ENCODE data around the gene ALPL.
"Not testable (repeated sequence)": the region's sequence is repeated elsewhere in the genome, so short reads cannot be mapped to it uniquely, and the experiment has no call there.

ALPL gene

DNA sequence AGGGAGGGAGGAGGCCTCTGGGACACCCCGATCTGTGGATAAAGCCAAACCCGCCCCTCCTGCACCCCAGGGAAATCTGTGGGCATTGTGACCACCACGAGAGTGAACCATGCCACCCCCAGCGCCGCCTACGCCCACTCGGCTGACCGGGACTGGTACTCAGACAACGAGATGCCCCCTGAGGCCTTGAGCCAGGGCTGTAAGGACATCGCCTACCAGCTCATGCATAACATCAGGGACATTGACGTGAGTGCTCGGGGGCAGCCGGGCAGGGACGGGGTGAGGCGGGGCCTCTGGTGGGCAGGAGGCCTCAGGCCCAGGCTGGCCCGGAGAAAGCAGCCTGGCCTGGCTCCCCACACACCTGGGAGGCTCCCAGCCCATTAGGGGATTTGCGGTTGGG lies 54.7 kb downstream of the ALPL start:
- no peak for DNase-seq

DNA sequence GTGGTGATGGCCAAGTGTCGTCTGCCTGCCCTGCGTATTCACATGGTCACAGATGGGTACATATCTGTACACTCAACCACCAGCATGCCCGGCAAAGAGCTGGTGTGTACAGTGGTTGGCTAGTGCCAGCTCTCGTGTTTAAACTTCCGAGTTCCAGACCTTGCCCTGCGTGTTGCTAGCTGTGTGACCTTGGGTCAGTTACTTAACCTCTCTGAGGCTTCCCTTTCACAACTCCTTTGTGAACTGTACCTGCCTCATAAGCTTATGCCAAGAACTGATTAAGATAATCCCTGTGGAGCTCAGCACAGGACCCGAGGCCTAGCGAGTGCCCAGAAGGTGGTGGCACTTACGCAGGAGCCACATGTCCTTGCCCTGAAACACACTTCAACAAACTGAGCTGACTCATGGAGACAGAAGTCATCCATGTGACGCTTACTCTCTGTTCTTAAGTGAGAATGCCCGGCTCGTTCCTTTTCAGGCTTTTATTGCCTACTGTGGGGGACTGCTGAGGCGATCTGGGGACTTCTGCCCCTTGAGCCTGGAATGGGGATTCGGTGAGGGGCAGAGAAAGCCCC lies 55.4 kb downstream of the ALPL start:
- DNase-seq, result no peak

DNA sequence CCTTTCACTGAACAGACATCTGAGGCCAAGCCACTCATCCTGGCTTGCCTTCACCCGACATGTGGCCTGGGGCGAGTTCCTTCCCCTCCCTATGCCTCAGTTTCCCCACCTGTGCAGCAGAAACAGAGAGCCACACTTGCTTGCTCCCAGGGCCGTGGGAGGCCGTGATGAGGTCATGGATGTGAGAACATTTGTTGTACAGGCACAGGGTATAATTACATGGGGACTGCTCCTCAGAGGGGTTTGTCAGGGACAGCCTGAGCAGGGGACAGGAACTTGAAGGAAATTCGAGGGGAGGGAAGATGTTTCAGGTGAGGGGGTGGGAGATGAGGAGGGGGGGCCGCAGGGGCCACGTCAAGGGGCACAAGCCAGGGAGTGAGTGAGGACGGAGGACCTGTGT lies 56.1 kb downstream of the ALPL start:
- DNase-seq, result no peak

DNA sequence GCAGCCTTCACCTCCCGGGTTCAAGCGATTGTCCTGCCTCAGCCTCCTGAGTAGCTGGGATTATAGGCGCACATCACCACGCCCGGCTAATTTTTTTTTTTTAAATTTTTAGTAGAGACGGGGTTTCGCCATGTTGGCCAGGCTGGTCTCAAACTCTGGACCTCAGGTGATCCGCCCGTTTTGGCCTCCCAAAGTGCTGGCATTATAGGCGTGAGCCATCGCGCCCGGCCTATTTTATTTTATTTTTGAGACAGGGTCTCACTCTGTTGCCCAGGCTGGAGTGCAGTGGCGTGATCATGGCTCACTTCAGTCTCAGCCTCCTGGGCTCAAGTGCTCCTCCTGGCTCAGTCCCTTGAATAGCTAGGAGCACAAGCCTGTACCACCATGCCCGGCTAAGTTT lies 57.1 kb downstream of the ALPL start:
- not testable (repeated sequence) for DNase-seq

DNA sequence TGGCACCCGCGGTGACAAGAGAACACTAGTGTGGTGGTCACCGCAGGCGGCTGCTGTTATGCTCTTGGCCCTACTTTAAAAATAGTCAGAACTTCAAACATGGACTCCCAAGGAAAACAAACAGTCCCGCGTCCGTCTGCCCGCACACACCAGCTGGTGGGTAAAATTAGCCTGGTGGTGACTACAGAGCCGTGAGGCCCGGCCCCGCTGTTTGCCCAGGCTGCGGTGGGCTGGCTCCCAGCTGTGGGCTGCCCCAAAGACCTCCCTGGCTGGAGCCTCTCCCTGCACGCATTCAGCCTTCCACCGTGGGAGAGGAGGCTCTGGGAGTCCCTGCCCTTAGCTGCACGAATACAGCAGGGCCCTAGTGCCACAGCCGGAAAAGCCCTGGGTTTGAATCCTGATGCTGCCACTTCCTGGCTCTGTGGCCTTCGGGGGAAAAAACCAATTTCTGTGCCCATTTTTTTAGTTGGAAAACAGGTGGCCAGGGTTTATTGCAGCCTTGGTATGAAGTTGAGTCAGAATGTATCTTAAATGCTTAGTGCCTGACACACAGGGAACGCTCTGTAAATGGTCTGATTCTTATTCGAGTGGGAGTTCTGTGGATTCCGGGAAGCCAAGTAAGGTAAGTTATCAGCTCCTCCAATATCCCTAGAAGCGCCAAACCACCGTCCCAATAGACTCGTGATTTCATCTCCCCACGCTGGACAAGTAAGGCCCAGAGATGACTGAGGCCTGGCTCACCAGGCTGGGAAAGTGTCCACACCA lies 58.2 kb downstream of the ALPL start:
- no peak for DNase-seq

DNA sequence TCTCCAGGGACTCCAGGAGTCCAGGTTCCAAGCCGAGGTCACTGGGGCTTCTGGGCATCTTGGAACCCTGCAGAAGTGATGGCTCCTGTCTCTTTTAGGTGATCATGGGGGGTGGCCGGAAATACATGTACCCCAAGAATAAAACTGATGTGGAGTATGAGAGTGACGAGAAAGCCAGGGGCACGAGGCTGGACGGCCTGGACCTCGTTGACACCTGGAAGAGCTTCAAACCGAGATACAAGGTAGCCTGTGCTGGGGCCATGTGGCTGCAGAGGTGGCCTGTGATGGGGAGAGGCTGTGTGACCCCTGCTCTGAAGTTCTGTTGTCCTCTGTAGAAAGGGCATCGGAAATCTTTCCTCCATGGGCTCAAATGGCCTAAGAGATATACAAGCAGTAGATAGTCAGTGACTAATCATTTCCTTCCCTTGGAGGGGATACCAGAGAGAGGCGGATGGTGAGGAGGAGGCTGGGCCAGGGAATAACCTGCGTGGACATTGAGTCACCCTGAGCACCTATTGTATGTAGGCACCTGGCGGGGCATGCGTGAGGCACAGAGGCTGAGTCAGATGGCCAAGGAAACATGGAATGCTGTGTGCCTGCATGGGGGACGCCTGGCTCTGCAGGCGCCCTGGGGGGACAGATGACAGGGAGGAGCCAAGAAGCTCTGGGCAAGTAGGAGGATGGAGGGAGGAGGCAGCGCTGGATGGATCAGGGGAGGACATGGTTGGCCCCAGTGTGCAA lies 59.0 kb downstream of the ALPL start:
- DNase-seq, result no peak

DNA sequence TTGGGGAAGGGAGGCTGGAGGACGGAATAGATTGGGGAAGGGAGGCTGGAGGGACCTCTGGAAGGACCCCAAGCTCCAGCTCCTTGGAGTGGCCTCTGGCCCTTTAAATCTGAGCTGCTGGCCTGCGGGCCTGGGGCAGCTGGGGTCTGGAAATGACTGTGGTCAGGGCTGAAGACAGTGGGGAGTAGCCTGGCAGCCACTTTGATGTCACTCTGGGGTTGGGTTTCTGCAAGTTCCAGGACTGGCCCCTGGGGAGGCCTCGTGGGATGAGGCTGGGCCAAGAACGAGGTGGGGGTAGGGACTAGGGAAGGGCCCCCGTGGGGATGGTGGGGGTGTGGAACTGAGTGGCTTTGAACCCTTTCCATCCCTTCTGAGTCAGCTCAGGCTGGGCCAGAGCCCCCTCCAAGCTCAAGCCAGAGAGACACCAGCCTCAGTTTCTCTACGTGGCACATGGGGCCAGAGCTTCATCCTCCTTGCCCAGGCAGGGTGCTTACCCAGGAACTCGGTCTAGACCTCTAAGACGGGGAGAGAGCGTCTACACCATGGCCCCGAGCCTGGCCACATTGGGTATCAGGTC lies 59.7 kb downstream of the ALPL start:
- DNase-seq, result no peak

DNA sequence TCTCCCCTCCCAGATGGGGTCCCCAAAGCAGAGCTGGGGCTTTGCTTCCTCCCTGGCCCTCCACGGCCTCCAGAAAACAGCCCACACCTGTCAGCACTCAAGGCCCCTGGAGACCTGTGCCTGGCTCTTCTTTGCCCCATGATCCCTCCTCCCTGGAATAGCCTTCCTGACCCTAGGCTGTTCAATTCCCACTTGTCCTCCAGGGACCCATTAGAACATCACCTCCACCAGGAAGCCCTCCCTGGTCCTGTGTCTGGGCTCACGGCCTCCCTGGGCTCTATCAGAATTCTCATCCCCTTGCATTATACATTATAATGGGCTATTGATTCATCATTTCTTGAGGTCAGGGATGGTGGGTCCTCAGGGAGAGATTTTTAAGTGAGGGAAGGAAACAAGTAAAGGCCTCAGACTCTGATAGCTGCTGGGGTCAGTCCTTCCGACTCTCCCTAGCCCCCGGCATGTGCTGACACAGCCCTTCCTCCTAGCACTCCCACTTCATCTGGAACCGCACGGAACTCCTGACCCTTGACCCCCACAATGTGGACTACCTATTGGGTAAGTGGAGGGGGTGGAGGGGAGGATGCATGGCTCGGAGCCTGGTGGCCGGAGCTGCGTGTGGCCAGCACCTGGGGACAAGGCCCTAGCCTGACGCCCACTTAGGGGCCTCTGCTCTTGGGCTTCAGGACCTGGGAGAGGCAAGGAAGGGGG lies 60.8 kb downstream of the ALPL start:
- no peak for DNase-seq

DNA sequence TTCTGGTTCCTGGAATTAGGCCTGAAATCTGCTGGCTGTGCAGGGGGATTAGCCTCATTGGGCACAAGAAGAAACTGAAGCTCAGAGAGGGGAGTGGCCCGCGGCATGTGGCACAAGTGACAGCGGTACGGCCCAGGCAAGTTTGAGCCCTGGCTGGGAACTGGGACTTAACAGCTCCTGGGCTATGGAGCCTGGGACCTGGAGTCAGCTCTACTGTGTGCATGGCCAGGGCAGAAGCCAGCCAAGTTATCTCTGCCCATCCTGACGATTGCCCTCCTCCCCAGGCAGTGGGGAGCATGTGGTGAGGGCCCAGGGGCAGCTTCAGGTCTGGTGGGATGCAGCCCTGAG lies 61.3 kb downstream of the ALPL start:
- no peak for DNase-seq

DNA sequence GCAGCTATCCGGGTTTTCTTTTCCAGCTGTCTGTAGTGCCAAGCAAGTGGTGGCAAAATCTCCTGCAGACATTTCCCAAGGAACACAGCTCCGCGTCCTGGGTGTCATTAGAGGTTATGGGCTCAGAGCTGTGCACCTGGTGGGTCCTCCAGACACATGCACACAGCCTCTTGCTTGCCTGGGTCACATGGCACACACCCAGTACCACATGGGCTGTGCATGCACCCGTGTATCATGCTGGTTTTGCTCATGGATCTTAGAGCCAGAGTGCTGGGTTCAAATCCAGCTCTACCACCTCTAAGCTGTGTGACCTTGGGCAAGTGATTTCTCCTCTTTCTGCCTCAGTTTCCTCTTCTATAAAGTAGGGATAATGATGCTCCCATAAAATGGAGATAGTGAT lies 61.7 kb downstream of the ALPL start:
- no peak for DNase-seq

DNA sequence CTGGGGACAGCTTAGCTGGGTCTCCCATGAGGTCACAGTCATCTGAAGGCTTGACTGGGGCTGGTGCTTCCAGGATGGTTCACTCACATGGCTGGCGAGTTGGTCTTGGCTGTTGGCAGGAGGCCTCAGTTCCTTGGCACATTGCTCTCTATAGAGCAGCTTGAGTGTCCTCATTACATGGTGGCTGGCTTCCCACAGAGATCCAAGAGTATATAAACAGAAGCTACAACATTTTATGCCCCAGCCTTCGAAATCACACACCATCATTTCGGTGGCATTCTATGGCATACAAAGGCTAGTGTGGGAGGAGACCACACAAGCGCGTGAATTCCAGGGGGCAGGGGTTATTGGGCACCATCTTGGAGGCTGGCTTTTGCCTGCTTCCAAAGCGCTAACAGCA lies 63.0 kb downstream of the ALPL start:
- no peak for DNase-seq

DNA sequence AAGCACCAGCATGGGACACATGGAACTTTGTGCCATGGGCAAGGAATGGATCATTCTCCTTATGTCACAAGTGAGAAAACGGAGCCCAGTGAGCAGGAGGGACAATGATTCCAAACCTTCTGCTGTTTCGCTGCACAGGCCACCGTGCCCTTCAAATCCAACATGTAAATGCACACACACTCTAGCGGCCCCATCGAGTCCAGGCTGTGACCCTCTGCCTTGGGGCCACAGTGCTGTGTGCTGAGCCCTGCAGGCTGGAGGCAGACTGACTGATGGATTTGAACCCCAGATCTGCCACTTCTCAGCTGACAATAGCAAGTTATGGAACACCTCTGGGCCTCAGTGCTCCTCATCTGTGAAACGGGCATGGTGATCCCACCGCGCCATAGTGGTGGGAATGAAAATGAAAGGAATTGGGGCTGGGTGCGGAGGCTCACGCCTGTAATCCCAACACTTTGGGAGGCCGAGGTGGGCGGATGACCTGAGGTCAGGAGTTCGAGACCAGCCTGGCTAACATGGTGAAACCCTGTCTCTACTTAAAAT lies 63.6 kb downstream of the ALPL start:
- no peak for DNase-seq

DNA sequence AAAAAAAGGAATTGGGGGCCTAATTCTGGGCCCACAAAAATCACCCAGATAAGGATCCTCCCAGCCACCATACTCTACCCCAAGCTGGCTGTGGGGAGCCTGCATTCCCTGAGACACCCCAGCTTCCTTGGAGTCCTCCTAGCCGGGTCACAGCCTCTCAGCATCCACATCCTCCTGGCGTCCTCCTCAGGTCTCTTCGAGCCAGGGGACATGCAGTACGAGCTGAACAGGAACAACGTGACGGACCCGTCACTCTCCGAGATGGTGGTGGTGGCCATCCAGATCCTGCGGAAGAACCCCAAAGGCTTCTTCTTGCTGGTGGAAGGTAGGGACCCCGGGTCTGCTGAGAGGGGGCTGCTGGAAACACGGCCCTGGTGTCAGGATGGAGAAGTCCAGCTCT lies 64.3 kb downstream of the ALPL start:
- DNase-seq, result no peak

DNA sequence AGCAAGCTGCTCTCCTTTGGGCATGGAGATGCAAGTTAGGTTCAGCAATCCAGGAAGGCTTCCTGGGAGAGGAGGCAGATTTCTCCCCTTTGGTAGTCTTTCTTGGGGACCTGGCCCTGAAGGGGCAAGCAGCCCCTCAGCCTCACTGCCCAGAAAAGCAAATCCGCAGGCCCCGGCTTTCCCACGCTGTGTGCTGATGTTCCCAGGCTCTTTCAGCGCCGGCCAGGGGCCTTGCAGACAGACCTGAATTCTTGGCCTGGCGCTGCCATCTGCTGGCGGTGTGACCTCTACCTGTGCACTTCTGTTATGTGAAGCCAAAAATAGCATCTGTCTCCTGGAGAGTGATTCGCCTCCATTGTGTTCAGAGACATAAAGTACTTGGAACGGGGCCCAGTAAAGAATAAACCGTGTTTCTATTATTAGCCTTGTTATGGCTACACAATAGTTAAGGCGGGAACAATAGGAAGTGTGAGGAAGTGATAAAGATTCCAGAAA lies 64.8 kb downstream of the ALPL start:
- DNase-seq, result no peak

DNA sequence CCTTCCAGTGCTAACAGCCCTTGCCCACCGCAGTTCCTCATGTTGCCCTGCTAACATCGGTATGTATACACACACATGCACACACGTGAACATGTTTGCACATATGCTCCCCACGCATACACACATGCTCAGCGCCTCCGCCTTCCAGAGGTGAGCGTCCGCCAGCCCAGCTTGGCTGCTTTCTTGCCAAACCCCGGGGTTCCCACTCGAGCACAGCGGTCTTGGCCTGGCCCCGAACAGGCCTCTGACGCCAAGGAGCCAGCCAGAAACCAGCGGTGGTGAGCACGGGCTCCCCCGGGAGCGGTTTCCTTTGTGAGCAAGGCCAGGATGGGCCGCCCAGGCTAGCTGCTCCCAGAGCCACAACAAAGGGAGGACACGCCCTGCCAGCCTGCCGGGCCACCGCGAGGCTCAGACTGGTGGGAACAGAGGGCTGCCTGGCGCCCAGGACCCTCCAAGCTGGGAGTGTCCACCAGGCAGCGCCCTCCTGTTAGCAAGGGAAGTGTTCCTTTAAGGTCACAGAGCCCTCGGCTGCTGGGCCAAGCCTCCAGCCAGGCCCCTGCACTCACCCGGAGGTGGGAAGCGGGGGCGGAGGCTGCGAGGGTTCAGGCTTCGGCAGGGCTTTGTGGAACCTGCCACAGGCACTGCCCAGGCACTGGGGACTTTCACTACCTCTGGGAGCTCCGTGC lies 65.4 kb downstream of the ALPL start:
- DNase-seq, result no peak

DNA sequence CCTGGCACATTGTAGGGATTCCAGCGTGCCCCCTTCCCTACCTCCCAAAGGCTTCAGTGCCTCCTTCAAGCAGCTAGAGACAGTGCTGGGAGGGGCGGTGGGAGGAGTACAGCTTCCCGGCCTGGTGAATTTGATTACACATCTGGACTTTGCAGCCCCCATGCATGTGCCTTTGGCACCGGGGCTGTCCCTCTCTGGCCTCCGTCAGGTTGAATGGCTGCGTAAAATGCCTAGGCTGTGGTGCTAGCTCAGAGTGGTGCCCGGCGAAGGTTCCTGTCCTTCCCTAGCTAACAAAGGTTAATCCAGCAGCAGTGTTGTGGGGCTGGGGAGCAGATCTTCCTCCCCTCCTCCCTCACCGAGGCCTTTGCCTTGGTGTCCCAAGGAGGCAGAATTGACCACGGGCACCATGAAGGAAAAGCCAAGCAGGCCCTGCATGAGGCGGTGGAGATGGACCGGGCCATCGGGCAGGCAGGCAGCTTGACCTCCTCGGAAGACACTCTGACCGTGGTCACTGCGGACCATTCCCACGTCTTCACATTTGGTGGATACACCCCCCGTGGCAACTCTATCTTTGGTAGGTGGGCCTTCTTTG lies 66.2 kb downstream of the ALPL start:
- no peak for DNase-seq

DNA sequence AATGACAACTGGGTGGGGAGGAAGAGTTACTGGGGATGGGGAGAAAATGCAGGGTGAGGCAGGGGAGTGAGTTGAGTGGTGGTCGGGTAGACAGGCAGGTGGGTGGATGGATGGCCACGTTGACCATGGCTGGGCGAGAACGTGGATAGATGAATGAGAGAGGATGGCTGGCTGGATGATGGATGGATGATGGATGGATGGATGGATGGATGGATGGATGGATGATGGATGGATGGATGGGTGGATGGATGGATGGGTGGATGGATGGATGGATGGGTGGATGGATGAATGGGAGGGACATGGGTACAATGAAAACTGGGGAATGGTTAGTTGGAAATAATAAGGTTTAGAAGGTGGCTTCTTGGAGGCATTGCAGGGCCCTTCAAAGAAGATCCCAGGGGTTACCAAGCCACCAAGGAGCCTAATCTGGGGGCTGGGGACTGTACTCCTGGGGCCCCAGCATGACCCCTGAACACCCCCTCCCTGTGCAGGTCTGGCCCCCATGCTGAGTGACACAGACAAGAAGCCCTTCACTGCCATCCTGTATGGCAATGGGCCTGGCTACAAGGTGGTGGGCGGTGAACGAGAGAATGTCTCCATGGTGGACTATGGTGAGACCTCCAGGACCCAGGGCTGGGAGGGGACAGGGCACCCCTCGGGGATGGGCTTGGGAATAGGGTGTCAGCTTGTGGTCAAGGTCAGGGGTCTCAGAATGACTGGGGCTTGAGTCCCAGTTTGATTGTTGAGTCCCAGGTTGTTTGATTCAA lies 67.0 kb downstream of the ALPL start:
- DNase-seq, result no peak

DNA sequence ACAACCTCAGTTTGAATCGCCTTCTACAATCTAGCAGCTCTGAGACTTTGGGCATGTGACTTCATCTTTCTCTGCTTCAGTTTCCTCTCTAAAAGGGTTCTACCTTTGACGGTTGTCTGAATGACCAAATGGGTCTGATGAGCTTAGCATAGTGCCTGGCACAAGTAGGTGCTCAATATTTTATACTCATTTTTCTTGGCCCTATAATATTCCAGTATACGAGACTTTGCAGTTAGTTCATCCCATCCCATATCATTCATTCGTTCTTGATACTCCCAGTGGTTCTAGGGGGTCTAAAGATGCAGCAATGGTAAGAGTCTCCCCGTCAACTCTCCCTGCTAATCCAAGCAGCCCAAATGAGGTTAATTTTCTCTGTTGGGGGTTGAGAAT lies 67.6 kb downstream of the ALPL start:
- no peak for DNase-seq

DNA sequence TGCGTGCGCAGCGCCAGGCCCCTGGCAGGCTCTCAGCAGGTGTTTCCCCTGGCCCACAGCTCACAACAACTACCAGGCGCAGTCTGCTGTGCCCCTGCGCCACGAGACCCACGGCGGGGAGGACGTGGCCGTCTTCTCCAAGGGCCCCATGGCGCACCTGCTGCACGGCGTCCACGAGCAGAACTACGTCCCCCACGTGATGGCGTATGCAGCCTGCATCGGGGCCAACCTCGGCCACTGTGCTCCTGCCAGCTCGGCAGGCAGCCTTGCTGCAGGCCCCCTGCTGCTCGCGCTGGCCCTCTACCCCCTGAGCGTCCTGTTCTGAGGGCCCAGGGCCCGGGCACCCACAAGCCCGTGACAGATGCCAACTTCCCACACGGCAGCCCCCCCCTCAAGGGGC lies 68.1 kb downstream of the ALPL start:
- no peak for DNase-seq

DNA sequence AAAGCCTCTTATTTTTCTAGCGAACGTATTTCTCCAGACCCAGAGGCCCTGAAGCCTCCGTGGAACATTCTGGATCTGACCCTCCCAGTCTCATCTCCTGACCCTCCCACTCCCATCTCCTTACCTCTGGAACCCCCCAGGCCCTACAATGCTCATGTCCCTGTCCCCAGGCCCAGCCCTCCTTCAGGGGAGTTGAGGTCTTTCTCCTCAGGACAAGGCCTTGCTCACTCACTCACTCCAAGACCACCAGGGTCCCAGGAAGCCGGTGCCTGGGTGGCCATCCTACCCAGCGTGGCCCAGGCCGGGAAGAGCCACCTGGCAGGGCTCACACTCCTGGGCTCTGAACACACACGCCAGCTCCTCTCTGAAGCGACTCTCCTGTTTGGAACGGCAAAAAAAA lies 68.7 kb downstream of the ALPL start:
- DNase-seq, result no peak

DNA sequence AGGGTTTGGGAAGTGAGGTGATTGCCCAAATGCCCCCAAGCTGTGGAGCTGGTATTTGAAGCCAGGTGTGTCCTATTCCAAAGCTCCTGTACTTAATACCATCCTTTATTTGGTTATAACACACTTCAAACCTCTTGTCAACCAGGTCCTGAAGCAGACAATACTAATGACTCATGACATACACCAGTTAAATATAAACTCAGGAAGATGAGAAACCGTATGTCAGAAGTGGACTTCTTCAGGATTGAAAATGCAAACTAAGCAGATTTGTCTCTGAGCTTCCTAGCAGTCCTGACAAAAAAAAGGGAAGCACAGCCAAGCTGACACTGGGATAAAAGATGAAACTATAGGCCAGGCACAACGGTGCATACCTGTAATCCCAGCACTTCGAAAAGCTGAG lies 70.6 kb downstream of the ALPL start:
- no peak for DNase-seq

All from activated CD4-positive, alpha-beta T cell treated with anti-CD3 and anti-CD28 coated beads for 4 hours (primary cell).